H1 (cell line): Measurements from ENCODE around the gene DENND4A. TPM values are rescaled to one million over a fixed set of nuclear protein-coding genes. Genes with fewer than 3 reads are reported as not detected.

Experiments
- BACH1 ChIP-seq: IDR thresholded peaks from 2 replicates; pipeline ENCODE4 v1.6.1; 2012; ENCODE audit warnings: low read length, improper control_type of control experiment
- CREB1 ChIP-seq: IDR thresholded peaks from 2 replicates; pipeline ENCODE4 v1.6.1; 2012; ENCODE audit warnings: inconsistent platforms
- JUND ChIP-seq: IDR thresholded peaks from 2 replicates; pipeline ENCODE4 v1.6.1; 2011; ENCODE audit warnings: mild to moderate bottlenecking, improper control_type of control experiment, low read length
- SAP30 ChIP-seq: fragments of 300-600 bp; sonication (generic); IDR thresholded peaks from 2 replicates; pipeline ENCODE4 v1.7.1; 2012; ENCODE audit warnings: low read length, moderate library complexity, mild to moderate bottlenecking, inconsistent platforms; ENCODE audit not compliant: insufficient read depth, insufficient replicate concordance
- SIX5 ChIP-seq: IDR thresholded peaks from 2 replicates; pipeline ENCODE4 v1.6.1; 2011; ENCODE audit warnings: mild to moderate bottlenecking, low read depth, low read length
- SP1 ChIP-seq: IDR thresholded peaks from 2 replicates; pipeline ENCODE4 v1.6.1; 2011; ENCODE audit warnings: low read depth, low read length
- TEAD4 ChIP-seq: IDR thresholded peaks from 2 replicates; pipeline ENCODE4 v1.6.1; 2012; ENCODE audit warnings: low read depth, low read length, inconsistent platforms, mixed read lengths
- polyA plus RNA-seq, 7 experiments: library from polyadenylated mRNA; depleted of rRNA in 3 of 7; stranded (reverse) in 5 of 7; unstranded in 2 of 7; fragments of >200 nt in 5 of 7; fragments of 200-250 nt in 2 of 7; gene quantifications; 1 replicate in 5 of 7; 2 replicates in 1 of 7; 4 replicates in 1 of 7; pipeline versions ENCODE4 v1.2.1 to v1.2.3, GENCODE V29; 2011 to 2013; ENCODE audit warnings: missing spikeins in 2 of 7, mixed read lengths in 2 of 7
- total RNA-seq: library from RNA; stranded (reverse); fragmentation: NEBNext Ultra II Directional; extraction: Animal tissue kit (Norgen Biotek cat#: 25700); gene quantifications from 2 replicates; pipeline ENCODE4 v1.2.1, GENCODE V29; 2021
- TF ChIP-seq, protein P1 (sequence below): fragments of 300-600 bp; sonication (generic); IDR thresholded peaks from 2 replicates; pipeline ENCODE4 v1.7.1; 2012; ENCODE audit warnings: low read length, moderate library complexity, mild to moderate bottlenecking, inconsistent platforms; ENCODE audit not compliant: insufficient replicate concordance
- TF ChIP-seq, protein P2 (sequence below): IDR thresholded peaks from 2 replicates; pipeline ENCODE4 v1.6.1; 2012; ENCODE audit warnings: low read length, inconsistent platforms

Gene DENND4A
- total and polyA plus RNA-seq, 2 of the 8 experiments (the other 6 are each of a cell fraction or from before 2014, with no cell fraction given), result 1.3 to 4.7 TPM

GRCh38 chr15:65832549-65833364 is 40.7 kb upstream of the DENND4A start (continued):
- TF ChIP-seq, protein P1, sequence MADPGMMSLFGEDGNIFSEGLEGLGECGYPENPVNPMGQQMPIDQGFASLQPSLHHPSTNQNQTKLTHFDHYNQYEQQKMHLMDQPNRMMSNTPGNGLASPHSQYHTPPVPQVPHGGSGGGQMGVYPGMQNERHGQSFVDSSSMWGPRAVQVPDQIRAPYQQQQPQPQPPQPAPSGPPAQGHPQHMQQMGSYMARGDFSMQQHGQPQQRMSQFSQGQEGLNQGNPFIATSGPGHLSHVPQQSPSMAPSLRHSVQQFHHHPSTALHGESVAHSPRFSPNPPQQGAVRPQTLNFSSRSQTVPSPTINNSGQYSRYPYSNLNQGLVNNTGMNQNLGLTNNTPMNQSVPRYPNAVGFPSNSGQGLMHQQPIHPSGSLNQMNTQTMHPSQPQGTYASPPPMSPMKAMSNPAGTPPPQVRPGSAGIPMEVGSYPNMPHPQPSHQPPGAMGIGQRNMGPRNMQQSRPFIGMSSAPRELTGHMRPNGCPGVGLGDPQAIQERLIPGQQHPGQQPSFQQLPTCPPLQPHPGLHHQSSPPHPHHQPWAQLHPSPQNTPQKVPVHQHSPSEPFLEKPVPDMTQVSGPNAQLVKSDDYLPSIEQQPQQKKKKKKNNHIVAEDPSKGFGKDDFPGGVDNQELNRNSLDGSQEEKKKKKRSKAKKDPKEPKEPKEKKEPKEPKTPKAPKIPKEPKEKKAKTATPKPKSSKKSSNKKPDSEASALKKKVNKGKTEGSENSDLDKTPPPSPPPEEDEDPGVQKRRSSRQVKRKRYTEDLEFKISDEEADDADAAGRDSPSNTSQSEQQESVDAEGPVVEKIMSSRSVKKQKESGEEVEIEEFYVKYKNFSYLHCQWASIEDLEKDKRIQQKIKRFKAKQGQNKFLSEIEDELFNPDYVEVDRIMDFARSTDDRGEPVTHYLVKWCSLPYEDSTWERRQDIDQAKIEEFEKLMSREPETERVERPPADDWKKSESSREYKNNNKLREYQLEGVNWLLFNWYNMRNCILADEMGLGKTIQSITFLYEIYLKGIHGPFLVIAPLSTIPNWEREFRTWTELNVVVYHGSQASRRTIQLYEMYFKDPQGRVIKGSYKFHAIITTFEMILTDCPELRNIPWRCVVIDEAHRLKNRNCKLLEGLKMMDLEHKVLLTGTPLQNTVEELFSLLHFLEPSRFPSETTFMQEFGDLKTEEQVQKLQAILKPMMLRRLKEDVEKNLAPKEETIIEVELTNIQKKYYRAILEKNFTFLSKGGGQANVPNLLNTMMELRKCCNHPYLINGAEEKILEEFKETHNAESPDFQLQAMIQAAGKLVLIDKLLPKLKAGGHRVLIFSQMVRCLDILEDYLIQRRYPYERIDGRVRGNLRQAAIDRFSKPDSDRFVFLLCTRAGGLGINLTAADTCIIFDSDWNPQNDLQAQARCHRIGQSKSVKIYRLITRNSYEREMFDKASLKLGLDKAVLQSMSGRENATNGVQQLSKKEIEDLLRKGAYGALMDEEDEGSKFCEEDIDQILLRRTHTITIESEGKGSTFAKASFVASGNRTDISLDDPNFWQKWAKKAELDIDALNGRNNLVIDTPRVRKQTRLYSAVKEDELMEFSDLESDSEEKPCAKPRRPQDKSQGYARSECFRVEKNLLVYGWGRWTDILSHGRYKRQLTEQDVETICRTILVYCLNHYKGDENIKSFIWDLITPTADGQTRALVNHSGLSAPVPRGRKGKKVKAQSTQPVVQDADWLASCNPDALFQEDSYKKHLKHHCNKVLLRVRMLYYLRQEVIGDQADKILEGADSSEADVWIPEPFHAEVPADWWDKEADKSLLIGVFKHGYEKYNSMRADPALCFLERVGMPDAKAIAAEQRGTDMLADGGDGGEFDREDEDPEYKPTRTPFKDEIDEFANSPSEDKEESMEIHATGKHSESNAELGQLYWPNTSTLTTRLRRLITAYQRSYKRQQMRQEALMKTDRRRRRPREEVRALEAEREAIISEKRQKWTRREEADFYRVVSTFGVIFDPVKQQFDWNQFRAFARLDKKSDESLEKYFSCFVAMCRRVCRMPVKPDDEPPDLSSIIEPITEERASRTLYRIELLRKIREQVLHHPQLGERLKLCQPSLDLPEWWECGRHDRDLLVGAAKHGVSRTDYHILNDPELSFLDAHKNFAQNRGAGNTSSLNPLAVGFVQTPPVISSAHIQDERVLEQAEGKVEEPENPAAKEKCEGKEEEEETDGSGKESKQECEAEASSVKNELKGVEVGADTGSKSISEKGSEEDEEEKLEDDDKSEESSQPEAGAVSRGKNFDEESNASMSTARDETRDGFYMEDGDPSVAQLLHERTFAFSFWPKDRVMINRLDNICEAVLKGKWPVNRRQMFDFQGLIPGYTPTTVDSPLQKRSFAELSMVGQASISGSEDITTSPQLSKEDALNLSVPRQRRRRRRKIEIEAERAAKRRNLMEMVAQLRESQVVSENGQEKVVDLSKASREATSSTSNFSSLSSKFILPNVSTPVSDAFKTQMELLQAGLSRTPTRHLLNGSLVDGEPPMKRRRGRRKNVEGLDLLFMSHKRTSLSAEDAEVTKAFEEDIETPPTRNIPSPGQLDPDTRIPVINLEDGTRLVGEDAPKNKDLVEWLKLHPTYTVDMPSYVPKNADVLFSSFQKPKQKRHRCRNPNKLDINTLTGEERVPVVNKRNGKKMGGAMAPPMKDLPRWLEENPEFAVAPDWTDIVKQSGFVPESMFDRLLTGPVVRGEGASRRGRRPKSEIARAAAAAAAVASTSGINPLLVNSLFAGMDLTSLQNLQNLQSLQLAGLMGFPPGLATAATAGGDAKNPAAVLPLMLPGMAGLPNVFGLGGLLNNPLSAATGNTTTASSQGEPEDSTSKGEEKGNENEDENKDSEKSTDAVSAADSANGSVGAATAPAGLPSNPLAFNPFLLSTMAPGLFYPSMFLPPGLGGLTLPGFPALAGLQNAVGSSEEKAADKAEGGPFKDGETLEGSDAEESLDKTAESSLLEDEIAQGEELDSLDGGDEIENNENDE, result peak; percentile 43
- TF ChIP-seq BACH1 (no peak), SP1 (peak; percentile 72; the same call in 1 of the 2 replicates), SIX5 (no peak), JUND (peak; percentile 78; the same call in 1 of the 2 replicates), CREB1 (no peak; the same call in 1 of the 2 replicates), TEAD4 (no peak), SAP30 (no peak)
- TF ChIP-seq, protein P2, sequence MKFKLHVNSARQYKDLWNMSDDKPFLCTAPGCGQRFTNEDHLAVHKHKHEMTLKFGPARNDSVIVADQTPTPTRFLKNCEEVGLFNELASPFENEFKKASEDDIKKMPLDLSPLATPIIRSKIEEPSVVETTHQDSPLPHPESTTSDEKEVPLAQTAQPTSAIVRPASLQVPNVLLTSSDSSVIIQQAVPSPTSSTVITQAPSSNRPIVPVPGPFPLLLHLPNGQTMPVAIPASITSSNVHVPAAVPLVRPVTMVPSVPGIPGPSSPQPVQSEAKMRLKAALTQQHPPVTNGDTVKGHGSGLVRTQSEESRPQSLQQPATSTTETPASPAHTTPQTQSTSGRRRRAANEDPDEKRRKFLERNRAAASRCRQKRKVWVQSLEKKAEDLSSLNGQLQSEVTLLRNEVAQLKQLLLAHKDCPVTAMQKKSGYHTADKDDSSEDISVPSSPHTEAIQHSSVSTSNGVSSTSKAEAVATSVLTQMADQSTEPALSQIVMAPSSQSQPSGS, result peak; percentile 80
